Measurements from ENCODE around the gene FDX2. TPM values are rescaled to one million over a fixed set of nuclear protein-coding genes. Genes with fewer than 3 reads are reported as not detected.

The FDX2 gene
- total and polyA plus RNA-seq, 2 of the 4 experiments (the other 2 are of a cell fraction), result 39.8 to 72.0 TPM

DNA sequence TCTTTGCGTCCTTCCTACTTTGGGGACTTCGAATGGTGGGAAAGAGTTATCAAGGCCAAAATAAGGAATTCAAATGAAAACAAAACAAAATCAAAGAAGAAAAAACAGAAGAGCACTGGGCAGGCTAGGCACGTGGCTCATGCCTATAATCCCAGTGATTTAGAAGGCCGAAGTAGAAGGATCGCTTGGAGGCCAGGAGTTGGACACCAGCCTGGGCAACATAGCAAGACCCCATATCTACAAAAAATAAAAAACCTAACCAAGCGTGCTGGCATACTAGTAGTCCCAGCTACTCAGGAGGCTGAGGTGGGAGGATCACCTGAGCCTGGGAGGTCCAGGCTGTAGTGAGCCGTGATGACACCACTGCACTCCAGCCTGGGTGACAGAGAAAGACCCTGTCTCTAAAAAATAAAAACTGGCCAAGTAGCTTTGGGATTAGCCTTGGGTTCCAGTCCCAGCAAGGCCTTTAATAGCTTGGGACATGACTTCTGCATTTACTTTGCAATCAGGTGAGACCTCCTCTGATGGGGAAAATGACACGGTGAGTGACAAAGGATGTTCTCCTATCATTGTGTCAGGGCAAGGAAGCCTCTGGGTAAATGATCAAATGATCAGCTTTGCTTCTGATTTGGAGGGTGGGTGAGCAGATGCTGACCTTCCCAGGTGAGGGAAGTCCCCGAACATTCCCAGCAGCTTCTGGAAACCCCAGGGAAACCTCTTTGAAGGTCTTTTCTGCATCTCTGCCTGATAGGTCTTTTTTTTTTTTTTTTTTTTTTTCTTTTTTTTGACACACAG lies 37.8 kb downstream of the FDX2 start (continued):
- TF ChIP-seq MAZ (IDR thresholded peaks at IDR 0.05; ENCODE audit: borderline replicate concordance, low read depth, low read length), result no peak

GRCh38 chr19:10274589-10274988 lies 41.2 kb downstream of the FDX2 start:
- ATAC-seq (ENCODE audit: low read depth) (no peak), DNase-seq (no peak)
- Histone ChIP-seq H3K14ac (replicated peaks; ENCODE audit: low read depth, low read length) (no peak overlapping the region), H2BK5ac (ENCODE audit: low read depth, low read length, poor library complexity, severe bottlenecking) (no peak overlapping the region), H4K91ac (ENCODE audit: insufficient read depth, low read depth, low read length) (no peak overlapping the region), H3K79me1 (ENCODE audit: low read depth in 1 of 2, low read length in 2 of 2) (0 out of 4 replicates have a peak, but pooled peaks cover 0 to 6% of the 10 kb centered on the region in 2 experiments), H3K18ac (ENCODE audit: low read depth, low read length) (no peak overlapping the region), H3K4me3 (ENCODE audit: insufficient read depth, low read depth, low read length) (no peak overlapping the region), H2BK120ac (ENCODE audit: low read depth, low read length) (no peak overlapping the region), H3K4me2 (ENCODE audit: low read depth, low read length) (no peak overlapping the region), H2AK9ac (replicated peaks; ENCODE audit: low read depth, low read length, poor library complexity) (no peak overlapping the region), H2AK5ac (ENCODE audit: low read depth, low read length) (no peak overlapping the region), H4K5ac (ENCODE audit: low read depth, low read length) (no peak overlapping the region), H3K27me3 (ENCODE audit: control insufficient read depth, insufficient read depth, low read length) (no peaks in the 10 kb centered on the region; the same call in 1 of the 2 replicates), H3K27ac (ENCODE audit: insufficient read depth, low read length) (no peak overlapping the region), H3K9me3 (ENCODE audit: control insufficient read depth, insufficient read depth, low read length) (no peaks in the 10 kb centered on the region), H2AFZ (replicated peaks; ENCODE audit: low read length, poor library complexity) (no peak overlapping the region), H4K20me1 (ENCODE audit: insufficient read depth, low read length) (no peaks in the 10 kb centered on the region), H3K56ac (ENCODE audit: extremely low read depth, insufficient read depth, low read length) (no peak overlapping the region), H4K8ac (ENCODE audit: low read depth in 2 of 2, low read length in 2 of 2) (no peak overlapping the region), H2BK15ac (ENCODE audit: low read depth, low read length) (no peak overlapping the region), H3K36me3 (ENCODE audit: control insufficient read depth, insufficient read depth, low read length) (no peaks in the 10 kb centered on the region), H3K4ac (ENCODE audit: low read depth, low read length) (no peak overlapping the region), H3K9ac (ENCODE audit: low read depth, low read length) (no peak overlapping the region), H3K9me1 (ENCODE audit: insufficient read depth, low read length) (0 out of 2 replicates have a peak, but pooled peaks cover 5% of the 10 kb centered on the region), H3K4me1 (ENCODE audit: control insufficient read depth, insufficient read depth, low read length) (peaks cover 8% of the 10 kb centered on the region), H3K23ac (ENCODE audit: low read depth, low read length) (no peak overlapping the region), H2BK20ac (ENCODE audit: low read depth, low read length) (no peak overlapping the region)
- dilution Hi-C loops (cut with HindIII; ENCODE audit: low sequenced_read_pairs, unreplicated experiment), result no loop called here
- no TSS peak for BruUV-seq (replicated peaks)
- in situ Hi-C loops (cut with MboI; ENCODE audit: low sequenced_read_pairs), result no loop called here
- CTCF ChIA-PET, result no interaction called here
- 90% methylated on average over 7 of the region's 10 CpGs; no CpG with 5 or more reads in 1 of the 2 experiments for WGBS, 2 experiments (ENCODE audit: extremely low coverage in 2 of 2, insufficient read length in 1 of 2)
- POLR2A ChIA-PET (ENCODE audit: unreplicated experiment), result interaction anchor here (0.6 kb wide), 1 partner anchor 17 kb away, joined by 4 read pairs; no protein-coding TSS in a partner anchor
- intact Hi-C loops (cut with micrococcal nuclease), result no loop called here
- TF ChIP-seq CEBPB (IDR thresholded peaks at IDR 0.05; ENCODE audit: low read depth, low read length), result no peak
- TF ChIP-seq SMC3 (IDR thresholded peaks at IDR 0.05; ENCODE audit: low read depth, low read length), result no peak
- no peak for TF ChIP-seq ELK1 (IDR thresholded peaks at IDR 0.05; ENCODE audit: borderline replicate concordance, low read depth, low read length)
- TF ChIP-seq USF2 (IDR thresholded peaks at IDR 0.05; ENCODE audit: low read depth, low read length), result no peak
- TF ChIP-seq MXI1 (IDR thresholded peaks at IDR 0.05; ENCODE audit: borderline replicate concordance, low read depth, low read length), result no peak
- no peak for TF ChIP-seq RAD21 (IDR thresholded peaks at IDR 0.05; ENCODE audit: low read length)
- TF ChIP-seq RFX5 (IDR thresholded peaks at IDR 0.05; ENCODE audit: low read depth, low read length), result no peak
- TF ChIP-seq MAFK (IDR thresholded peaks at IDR 0.05; ENCODE audit: low read depth, low read length), result no peak
- TF ChIP-seq, protein P1, sequence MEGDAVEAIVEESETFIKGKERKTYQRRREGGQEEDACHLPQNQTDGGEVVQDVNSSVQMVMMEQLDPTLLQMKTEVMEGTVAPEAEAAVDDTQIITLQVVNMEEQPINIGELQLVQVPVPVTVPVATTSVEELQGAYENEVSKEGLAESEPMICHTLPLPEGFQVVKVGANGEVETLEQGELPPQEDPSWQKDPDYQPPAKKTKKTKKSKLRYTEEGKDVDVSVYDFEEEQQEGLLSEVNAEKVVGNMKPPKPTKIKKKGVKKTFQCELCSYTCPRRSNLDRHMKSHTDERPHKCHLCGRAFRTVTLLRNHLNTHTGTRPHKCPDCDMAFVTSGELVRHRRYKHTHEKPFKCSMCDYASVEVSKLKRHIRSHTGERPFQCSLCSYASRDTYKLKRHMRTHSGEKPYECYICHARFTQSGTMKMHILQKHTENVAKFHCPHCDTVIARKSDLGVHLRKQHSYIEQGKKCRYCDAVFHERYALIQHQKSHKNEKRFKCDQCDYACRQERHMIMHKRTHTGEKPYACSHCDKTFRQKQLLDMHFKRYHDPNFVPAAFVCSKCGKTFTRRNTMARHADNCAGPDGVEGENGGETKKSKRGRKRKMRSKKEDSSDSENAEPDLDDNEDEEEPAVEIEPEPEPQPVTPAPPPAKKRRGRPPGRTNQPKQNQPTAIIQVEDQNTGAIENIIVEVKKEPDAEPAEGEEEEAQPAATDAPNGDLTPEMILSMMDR (conservative IDR thresholded peaks at IDR 0.05; ENCODE audit: low read depth, low read length), result no peak
- TF ChIP-seq RCOR1 (IDR thresholded peaks at IDR 0.05; ENCODE audit: insufficient replicate concordance, low read length), result no peak
- TF ChIP-seq NFE2L2 (IDR thresholded peaks at IDR 0.05; ENCODE audit: low read depth, low read length), result no peak
